Astrocyte of the spinal cord (primary cell): ENCODE measurements around the gene ZNF316.

Experiments
- DNase-seq: peaks from one replicate; pipeline ENCODE4 v3.0.0; 2011; ENCODE audit warnings: low read depth, low spot score
- H3K4me3 ChIP-seq: 2 replicates; pipeline ENCODE4 v1.5.1; 2011; ENCODE audit warnings: low read depth, mild to moderate bottlenecking, low read length, moderate library complexity
- CTCF ChIP-seq: IDR thresholded peaks from 2 replicates; pipeline ENCODE4 v1.5.1; 2012; ENCODE audit warnings: low read depth, mild to moderate bottlenecking, low read length, inconsistent platforms
- in situ Hi-C: cut with HindIII; loops from 2 replicates; pipeline ENCODE4 v1.10.0; 2017; ENCODE audit warnings: low sequenced_read_pairs

The ZNF316 gene

GRCh38 chr7:6641305-6642035, 4.4 kb downstream of the ZNF316 start:
- no peak for TF ChIP-seq CTCF
- H3K4me3 ChIP-seq: no peak overlapping the region
- DNase-seq: no peak
- in situ Hi-C loops: no loop called here

- no peak overlapping the region for H3K4me3 ChIP-seq
- DNase-seq: no peak
- in situ Hi-C loops: no loop called here
- no peak for TF ChIP-seq CTCF
These were observed 5.2 kb downstream of the ZNF316 start for GRCh38 chr7:6642239-6642839.

- H3K4me3 ChIP-seq: no peak overlapping the region
- DNase-seq: no peak
- in situ Hi-C loops: no loop called here
- TF ChIP-seq CTCF: no peak
These were observed 5.9 kb downstream of the ZNF316 start for GRCh38 chr7:6642861-6643640.

- in situ Hi-C loops: no loop called here
- no peak for TF ChIP-seq CTCF
- DNase-seq: no peak
- H3K4me3 ChIP-seq: no peak overlapping the region
These were observed 7.0 kb downstream of the ZNF316 start for GRCh38 chr7:6643915-6644625.

GRCh38 chr7:6644728-6645127, 7.6 kb downstream of the ZNF316 start:
- TF ChIP-seq CTCF: no peak

GRCh38 chr7:6646465-6646864, 9.3 kb downstream of the ZNF316 start:
- no peak for DNase-seq
- TF ChIP-seq CTCF: no peak
- no peak overlapping the region for H3K4me3 ChIP-seq
- in situ Hi-C loops: no loop called here

More at GRCh38 chr7:6644728-6645127, 7.6 kb downstream of the ZNF316 start:
- H3K4me3 ChIP-seq: no peak overlapping the region
- no peak for DNase-seq
- in situ Hi-C loops: no loop called here
